CD8-positive, alpha-beta memory T cell (primary cell): Measurements from ENCODE around the gene DOK7. TPM values are rescaled to one million over a fixed set of nuclear protein-coding genes. Genes with fewer than 3 reads are reported as not detected.
A peak's percentile ranks its signal among the peaks of the same experiment; 100 is the strongest.

Experiments
- CTCF ChIA-PET: fragments of 350-600 bp; sonication (Branson Sonifier 250); formaldehyde crosslinking; loops from one replicate; lab custom pipeline; 2021; ENCODE audit warnings: antibody characterized with exemption; lab: Charles Lee
- POLR2A ChIA-PET: fragments of 350-600 bp; sonication (Branson Sonifier 250); formaldehyde crosslinking; loops from one replicate; lab custom pipeline; 2021; ENCODE audit warnings: antibody characterized with exemption; lab: Charles Lee
- DNase-seq, 5 donors: peaks; one replicate each; pipeline versions ENCODE4 v3.0.0 to v3.0.0-alpha.2; 2020 to 2022; ENCODE audit warnings: mixed read lengths in 1 of 5
- H3K27ac ChIP-seq: one replicate; pipeline ENCODE4 v1.7.0; 2013; ENCODE audit warnings: low read depth, mild to moderate bottlenecking, low read length, moderate library complexity
- H3K27me3 ChIP-seq: 2 replicates; pipeline ENCODE4 v1.7.0; 2013; ENCODE audit warnings: low read length, mild to moderate bottlenecking; ENCODE audit not compliant: insufficient read depth, poor library complexity, severe bottlenecking
- H3K36me3 ChIP-seq: 2 replicates; pipeline ENCODE4 v1.7.0; 2013; ENCODE audit warnings: mild to moderate bottlenecking, low read length, moderate library complexity; ENCODE audit not compliant: insufficient read depth
- H3K4me1 ChIP-seq: 2 replicates; pipeline ENCODE4 v1.7.0; 2013; ENCODE audit warnings: mild to moderate bottlenecking, low read length, moderate library complexity; ENCODE audit not compliant: insufficient read depth
- H3K4me3 ChIP-seq: 2 replicates; pipeline ENCODE4 v1.7.0; 2013; ENCODE audit warnings: mild to moderate bottlenecking, low read length
- H3K9me3 ChIP-seq: 2 replicates; pipeline ENCODE4 v1.7.0; 2013; ENCODE audit warnings: mild to moderate bottlenecking, low read length
- H3K27ac Mint-ChIP-seq, 8 donors: one replicate each; pipeline ENCODE4 v1.8.0; 2020 to 2021; ENCODE audit warnings: mixed read lengths in 8 of 8, mild to moderate bottlenecking in 6 of 8, inconsistent platforms in 3 of 8, moderate library complexity in 3 of 8
- H3K27me3 Mint-ChIP-seq, 2 donors: one replicate each; pipeline ENCODE4 v1.8.0; 2020 to 2021; ENCODE audit warnings: mixed read lengths in 2 of 2, mild to moderate bottlenecking in 1 of 2, moderate library complexity in 1 of 2
- H3K36me3 Mint-ChIP-seq, 3 donors: one replicate each; pipeline ENCODE4 v1.8.0; 2020 to 2021; ENCODE audit warnings: mixed read lengths in 3 of 3, inconsistent platforms in 1 of 3, mild to moderate bottlenecking in 1 of 3
- H3K4me1 Mint-ChIP-seq, 3 donors: one replicate each; pipeline ENCODE4 v1.8.0; 2020 to 2021; ENCODE audit warnings: mixed read lengths in 3 of 3, inconsistent platforms in 1 of 3, mild to moderate bottlenecking in 1 of 3
- H3K4me3 Mint-ChIP-seq, 7 donors: one replicate each; pipeline ENCODE4 v1.8.0; 2020 to 2021; ENCODE audit warnings: mixed read lengths in 7 of 7, mild to moderate bottlenecking in 6 of 7, moderate library complexity in 4 of 7, inconsistent platforms in 2 of 7
- H3K9me3 Mint-ChIP-seq, 5 donors: one replicate each; pipeline ENCODE4 v1.8.0; 2020 to 2022; ENCODE audit warnings: mixed read lengths in 5 of 5, mild to moderate bottlenecking in 3 of 5, moderate library complexity in 2 of 5, inconsistent platforms in 1 of 5
- polyA plus RNA-seq: library from polyadenylated mRNA; unstranded; fragments of 300-500 nt; fragmentation: Illumina TruSeq; gene quantifications from one replicate; pipeline ENCODE4 v1.2.3, GENCODE V29; 2021
- total RNA-seq, 2 experiments: library from RNA; stranded (reverse); gene quantifications; one replicate each; pipeline ENCODE4 v1.2.3, GENCODE V29; 2021

DOK7 gene
- not detected for total RNA-seq
- polyA plus RNA-seq: not detected

- Histone ChIP-seq H3K27ac (no peak within 1 kb of the TSS), H3K27me3 (peaks cover 13% of the 10 kb centered on the region), H3K4me3 (no peak within 1 kb of the TSS), H3K4me1 (no peaks in the 10 kb centered on the region), H3K9me3 (no peaks in the 10 kb centered on the region), H3K36me3 (no peaks in the 10 kb centered on the region)
- Mint-ChIP-seq H3K36me3 (no peaks in the 10 kb centered on the region), H3K27me3 (peaks cover 26 to 32% of the 10 kb centered on the region in 2 donors), H3K4me1 (no peaks in the 10 kb centered on the region), H3K4me3 (peak within 1 kb of the TSS in 2 of 7 donors; percentile 20 to 59), H3K27ac (no peak within 1 kb of the TSS), H3K9me3 (no peaks in the 10 kb centered on the region)
- POLR2A ChIA-PET: no interaction called here
- CTCF ChIA-PET: no interaction called here
- no peak for DNase-seq
Measured at GRCh38 chr4:3462790-3463415, at the start of gene DOK7. Gene DOK7, plus strand, starts transcription at chr4:3463306. Its CDS starts 70 bp downstream, at chr4:3463376.

DNA sequence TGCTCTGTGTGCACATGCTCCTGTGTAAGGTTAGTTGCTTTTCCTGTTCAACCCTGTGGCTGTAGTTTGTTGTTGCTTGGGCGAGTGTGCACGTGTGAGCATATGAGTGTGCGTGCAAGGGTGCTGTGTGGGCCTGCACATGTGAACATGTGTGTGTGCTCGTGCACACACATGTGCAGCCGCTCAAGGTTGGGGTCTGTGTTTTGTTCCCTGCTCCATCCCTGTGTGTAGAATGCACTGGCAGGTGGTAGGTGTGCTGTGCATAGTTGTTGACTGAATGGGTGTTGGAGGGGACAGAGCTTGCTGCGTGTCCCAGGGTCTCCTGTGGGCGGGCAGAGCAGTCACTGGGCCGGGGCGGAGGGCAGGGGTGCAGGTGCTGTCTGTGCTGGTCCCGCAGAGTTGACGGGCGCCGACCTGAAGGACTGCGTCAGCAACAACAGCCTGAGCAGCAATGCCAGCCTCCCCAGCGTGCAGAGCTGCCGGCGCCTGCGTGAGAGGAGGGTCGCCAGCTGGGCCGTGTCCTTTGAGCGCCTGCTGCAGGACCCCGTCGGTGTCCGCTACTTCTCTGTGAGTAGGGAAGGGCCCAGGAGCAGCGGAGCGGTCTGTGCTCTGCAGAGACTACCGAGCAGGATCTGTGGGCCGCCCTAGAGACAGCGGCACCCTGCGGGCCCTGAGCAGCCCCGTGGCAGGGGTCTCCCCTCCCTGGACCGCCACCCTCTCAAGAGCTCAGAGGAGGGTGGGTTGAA, 49.3 kb upstream of the DOK7 start:
- peak overlapping the region in 2 of 8 donors; percentile 37 to 81 for H3K27ac Mint-ChIP-seq

DNA sequence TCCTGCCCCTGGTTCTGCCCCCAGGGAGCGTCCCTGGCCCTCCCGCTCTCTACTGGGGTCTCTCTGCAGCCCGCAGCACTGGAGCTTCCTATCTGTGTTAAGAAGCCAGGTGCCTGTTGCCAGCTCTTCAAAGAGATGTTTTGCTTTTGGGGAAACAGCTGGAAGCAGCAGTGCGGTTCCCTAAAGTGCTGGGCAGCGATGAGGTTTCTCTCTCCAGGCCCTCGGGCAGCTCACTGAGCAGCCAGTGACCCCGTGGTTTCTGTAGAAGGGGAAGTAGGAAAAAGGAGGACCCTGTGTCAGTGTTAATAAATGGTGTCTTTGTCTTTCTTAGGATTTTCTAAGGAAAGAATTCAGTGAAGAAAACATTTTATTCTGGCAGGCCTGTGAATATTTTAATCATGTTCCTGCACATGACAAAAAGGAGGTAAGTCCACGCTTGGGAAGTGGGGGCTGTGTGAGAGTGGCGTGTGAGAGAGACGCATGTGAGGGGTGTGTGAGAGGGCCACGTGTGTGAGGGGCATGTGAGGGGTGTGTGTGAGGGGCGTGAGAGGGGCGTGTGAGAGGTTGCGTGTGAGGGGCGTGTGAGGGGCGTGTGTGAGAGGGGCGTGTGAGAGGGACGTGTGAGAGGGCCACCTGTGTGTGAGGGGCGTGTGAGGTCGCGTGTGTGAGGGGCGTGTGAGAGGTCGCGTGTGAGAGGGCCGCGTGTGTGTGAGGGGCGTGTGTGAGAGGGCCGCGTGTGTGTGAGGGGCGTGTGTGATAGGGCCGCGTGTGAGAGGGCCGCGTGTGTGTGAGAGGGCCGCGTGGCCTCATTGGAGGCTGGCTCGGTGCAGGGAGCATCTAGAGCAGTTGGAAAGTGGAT, 48.5 kb upstream of the DOK7 start:
- peaks cover 0 to 4% (median 0%) of the 10 kb centered on the region in 3 donors for H3K36me3 Mint-ChIP-seq
- no peaks in the 10 kb centered on the region for H3K4me1 ChIP-seq
- H3K27ac ChIP-seq: no peak overlapping the region
- no peaks in the 10 kb centered on the region for H3K27me3 ChIP-seq
- H3K4me3 ChIP-seq: no peak overlapping the region
- CTCF ChIA-PET: no interaction called here
- DNase-seq: no peak
- POLR2A ChIA-PET: no interaction called here
- H3K4me3 Mint-ChIP-seq: peak overlapping the region in 1 of 7 donors; percentile 63
- H3K4me1 Mint-ChIP-seq: no peaks in the 10 kb centered on the region
- no peaks in the 10 kb centered on the region for H3K9me3 ChIP-seq
- no peaks in the 10 kb centered on the region for H3K9me3 Mint-ChIP-seq
- H3K27me3 Mint-ChIP-seq: no peaks in the 10 kb centered on the region
- H3K27ac Mint-ChIP-seq: peak overlapping the region in 1 of 8 donors; percentile 23
- H3K36me3 ChIP-seq: no peaks in the 10 kb centered on the region

More for the DNA sequence above, 49.3 kb upstream of the DOK7 start:
- no peaks in the 10 kb centered on the region for H3K4me1 ChIP-seq
- Mint-ChIP-seq H3K4me3 (no peak overlapping the region), H3K27me3 (no peaks in the 10 kb centered on the region), H3K9me3 (no peaks in the 10 kb centered on the region), H3K36me3 (peaks cover 0 to 4% (median 0%) of the 10 kb centered on the region in 3 donors), H3K4me1 (no peaks in the 10 kb centered on the region)
- ChIA-PET CTCF (no interaction called here), POLR2A (no interaction called here)
- H3K36me3 ChIP-seq: no peaks in the 10 kb centered on the region
- H3K27me3 ChIP-seq: no peaks in the 10 kb centered on the region
- no peak overlapping the region for H3K27ac ChIP-seq
- H3K4me3 ChIP-seq: no peak overlapping the region
- DNase-seq: no peak
- H3K9me3 ChIP-seq: no peaks in the 10 kb centered on the region

GRCh38 chr4:3415471-3416141, 47.5 kb upstream of the DOK7 start:
- H3K4me1 Mint-ChIP-seq: no peaks in the 10 kb centered on the region
- Histone ChIP-seq H3K4me3 (no peak overlapping the region), H3K36me3 (no peaks in the 10 kb centered on the region), H3K27ac (no peak overlapping the region), H3K4me1 (no peaks in the 10 kb centered on the region), H3K27me3 (no peaks in the 10 kb centered on the region), H3K9me3 (no peaks in the 10 kb centered on the region)
- H3K36me3 Mint-ChIP-seq: peaks cover 0 to 4% (median 0%) of the 10 kb centered on the region in 3 donors
- ChIA-PET CTCF (no interaction called here), POLR2A (no interaction called here)
- H3K27me3 Mint-ChIP-seq: no peaks in the 10 kb centered on the region
- H3K9me3 Mint-ChIP-seq: no peaks in the 10 kb centered on the region
- no peak overlapping the region for H3K27ac Mint-ChIP-seq
- H3K4me3 Mint-ChIP-seq: no peak overlapping the region
- no peak for DNase-seq

- Mint-ChIP-seq H3K4me1 (no peaks in the 10 kb centered on the region), H3K27ac (no peak overlapping the region), H3K27me3 (no peaks in the 10 kb centered on the region), H3K36me3 (peaks cover 0 to 4% (median 0%) of the 10 kb centered on the region in 3 donors), H3K9me3 (no peaks in the 10 kb centered on the region), H3K4me3 (no peak overlapping the region)
- CTCF ChIA-PET: no interaction called here
- POLR2A ChIA-PET: no interaction called here
- Histone ChIP-seq H3K27ac (no peak overlapping the region), H3K4me3 (no peak overlapping the region), H3K27me3 (no peaks in the 10 kb centered on the region), H3K9me3 (no peaks in the 10 kb centered on the region), H3K36me3 (no peaks in the 10 kb centered on the region), H3K4me1 (no peaks in the 10 kb centered on the region)
- DNase-seq: no peak
Measured at GRCh38 chr4:3416270-3416669, 46.8 kb upstream of the DOK7 start.

DNA sequence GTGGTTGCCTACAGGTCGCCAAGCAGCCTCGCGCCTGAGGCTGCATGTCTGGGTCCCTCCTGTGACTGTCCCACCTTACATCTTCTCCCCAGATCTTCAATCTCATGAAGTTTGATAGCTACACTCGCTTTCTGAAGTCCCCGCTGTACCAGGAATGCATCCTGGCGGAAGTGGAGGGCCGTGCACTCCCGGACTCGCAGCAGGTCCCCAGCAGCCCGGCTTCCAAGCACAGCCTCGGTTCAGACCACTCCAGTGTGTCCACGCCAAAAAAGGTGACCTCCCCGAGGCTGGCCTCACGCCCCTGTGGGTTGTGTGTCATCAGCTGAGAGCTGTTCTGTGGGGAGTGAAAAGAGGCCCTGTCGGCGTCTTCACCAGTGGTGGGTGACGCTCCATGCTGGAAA, 46.3 kb upstream of the DOK7 start:
- H3K27ac ChIP-seq: no peak overlapping the region
- no peaks in the 10 kb centered on the region for H3K27me3 ChIP-seq
- no peaks in the 10 kb centered on the region for H3K27me3 Mint-ChIP-seq
- H3K36me3 ChIP-seq: no peaks in the 10 kb centered on the region
- H3K4me3 Mint-ChIP-seq: no peak overlapping the region
- no peaks in the 10 kb centered on the region for H3K4me1 ChIP-seq
- ChIA-PET POLR2A (no interaction called here), CTCF (no interaction called here)
- H3K9me3 Mint-ChIP-seq: no peaks in the 10 kb centered on the region
- H3K4me3 ChIP-seq: no peak overlapping the region
- H3K36me3 Mint-ChIP-seq: peaks cover 0 to 4% (median 0%) of the 10 kb centered on the region in 3 donors
- DNase-seq: no peak
- no peaks in the 10 kb centered on the region for H3K9me3 ChIP-seq
- H3K4me1 Mint-ChIP-seq: no peaks in the 10 kb centered on the region
- no peak overlapping the region for H3K27ac Mint-ChIP-seq

- no peaks in the 10 kb centered on the region for H3K27me3 Mint-ChIP-seq
- Histone ChIP-seq H3K27me3 (no peaks in the 10 kb centered on the region), H3K4me1 (no peaks in the 10 kb centered on the region), H3K4me3 (no peak overlapping the region), H3K27ac (no peak overlapping the region), H3K36me3 (no peaks in the 10 kb centered on the region), H3K9me3 (no peaks in the 10 kb centered on the region)
- CTCF ChIA-PET: no interaction called here
- H3K27ac Mint-ChIP-seq: no peak overlapping the region
- no peak overlapping the region for H3K4me3 Mint-ChIP-seq
- POLR2A ChIA-PET: no interaction called here
- no peaks in the 10 kb centered on the region for H3K4me1 Mint-ChIP-seq
- no peak for DNase-seq
- no peaks in the 10 kb centered on the region for H3K9me3 Mint-ChIP-seq
- H3K36me3 Mint-ChIP-seq: peaks cover 0 to 4% (median 0%) of the 10 kb centered on the region in 3 donors
Measured at GRCh38 chr4:3417448-3417847, 45.7 kb upstream of the DOK7 start.
